Lower leg skin (tissue), 4 donors: Measurements from ENCODE around the gene EXOC5. TPM values are rescaled to one million over a fixed set of nuclear protein-coding genes. Genes with fewer than 3 reads are reported as not detected.

Experiments used
- DNase-seq, 2 donors: peaks; one replicate each; pipeline ENCODE4 v3.0.0-alpha.2; 2019; ENCODE audit warnings: low spot score in 2 of 2
- H3K4me3 ChIP-seq: fragments of 200-600 bp; sonication (generic); 2 replicates; pipeline ENCODE4 v1.5.1; 2017; ENCODE audit warnings: mild to moderate bottlenecking, low read depth; ENCODE audit not compliant: poor library complexity, severe bottlenecking
- CTCF ChIP-seq, 3 donors: fragments of 450-650 bp; IDR thresholded peaks; one replicate each; pipeline ENCODE4 v1.5.1; 2016; ENCODE audit warnings: antibody characterized with exemption in 3 of 3, mild to moderate bottlenecking in 3 of 3, moderate library complexity in 2 of 3
- POLR2A ChIP-seq, 2 donors: fragments of 450-650 bp; IDR thresholded peaks; one replicate each; pipeline ENCODE4 v1.6.1; 2016 to 2017; ENCODE audit warnings: antibody characterized with exemption in 2 of 2, mild to moderate bottlenecking in 1 of 2, moderate library complexity in 1 of 2
- WGBS, 2 donors: methylation state at CpG; one replicate each; pipeline ENCODE4 v1.1.5; 2018; 5-methylcytosine and 5-hydroxymethylcytosine counted together
- intact Hi-C: fragments of 100-400 bp; cut with DNase I; formaldehyde crosslinking; loops from one replicate; pipeline ENCODE4 v1.15.0; 2023; ENCODE audit warnings: low total_unique reads
- total RNA-seq, 4 donors: library from RNA; depleted of rRNA; stranded (reverse); fragments of >200 nt; gene quantifications; one replicate each; pipeline ENCODE4 v1.1.0, GENCODE V29; 2016

Gene EXOC5
- total RNA-seq, 4 donors from 2014 or later: 25.1 to 38.9 (median 33.7) TPM

- TF ChIP-seq CTCF (IDR thresholded peaks at IDR 0.05): no peak
- no peak for TF ChIP-seq POLR2A (IDR thresholded peaks at IDR 0.05)
- intact Hi-C loops: no loop called here
- H3K4me3 ChIP-seq: no peak overlapping the region
- 86 to 89% methylated on average over 5 of the region's 5 CpGs for WGBS, 2 donors
- DNase-seq: no peak
Observed at GRCh38 chr14:57290751-57291150, 22.0 kb upstream of the EXOC5 start.

DNA sequence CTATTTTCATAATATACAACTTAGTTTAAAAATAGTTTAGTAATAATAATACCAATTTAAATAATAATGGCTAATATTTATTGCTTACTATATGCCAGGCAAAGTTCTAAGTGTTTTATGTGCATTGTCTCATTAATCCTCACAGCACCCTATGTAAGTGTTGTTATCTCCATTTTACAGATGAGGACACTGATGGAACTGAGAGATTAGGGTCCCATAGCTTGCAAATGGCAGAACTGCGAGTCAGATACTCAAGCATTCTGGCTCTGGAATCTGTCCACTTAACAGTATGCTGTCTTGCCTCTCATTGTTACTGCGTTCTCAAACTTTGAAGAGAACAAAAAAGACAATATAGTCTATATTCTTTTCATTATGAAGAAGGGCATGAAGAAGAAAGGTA, 19.0 kb upstream of the EXOC5 start:
- no peak overlapping the region for H3K4me3 ChIP-seq
- intact Hi-C loops: no loop called here
- WGBS, 2 donors: 87 to 89% methylated on average over 2 of the region's 2 CpGs
- no peak for DNase-seq
- TF ChIP-seq POLR2A (IDR thresholded peaks at IDR 0.05) (no peak), CTCF (IDR thresholded peaks at IDR 0.05) (no peak)

DNA sequence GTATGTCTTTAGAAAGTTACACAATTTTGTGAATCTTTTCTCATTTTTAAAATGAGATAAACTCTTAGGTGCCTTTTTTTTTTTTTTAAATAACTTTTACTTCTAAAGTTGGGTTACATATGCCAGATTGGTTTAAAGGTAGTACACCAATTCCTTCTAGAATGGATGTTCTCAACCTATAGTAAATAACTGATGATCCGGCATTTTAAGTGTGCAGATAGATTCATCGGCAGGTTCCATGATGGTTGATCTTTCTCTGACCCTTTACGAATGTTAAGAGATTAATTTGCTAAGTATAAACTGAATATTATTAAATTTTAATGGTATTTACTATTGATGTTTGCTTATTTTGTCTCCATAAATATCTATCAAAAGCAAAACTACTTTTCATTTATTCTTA, 8.4 kb upstream of the EXOC5 start:
- 97% methylated on average over 3 of the region's 3 CpGs for WGBS, 2 donors
- no peak overlapping the region for H3K4me3 ChIP-seq
- no peak for DNase-seq
- intact Hi-C loops: no loop called here
- TF ChIP-seq POLR2A (IDR thresholded peaks at IDR 0.05) (no peak), CTCF (IDR thresholded peaks at IDR 0.05) (no peak)

GRCh38 chr14:57275023-57275664, 6.4 kb upstream of the EXOC5 start:
- intact Hi-C loops: no loop called here
- H3K4me3 ChIP-seq: no peak overlapping the region
- no peak for DNase-seq
- TF ChIP-seq POLR2A (IDR thresholded peaks at IDR 0.05): no peak
- no peak for TF ChIP-seq CTCF (IDR thresholded peaks at IDR 0.05)
- 93 to 94% methylated on average over 2 of the region's 2 CpGs for WGBS, 2 donors

GRCh38 chr14:57274551-57274950, 5.8 kb upstream of the EXOC5 start:
- no peak for DNase-seq
- intact Hi-C loops: no loop called here
- WGBS, 2 donors: 88 to 95% methylated on average over 2 of the region's 2 CpGs
- H3K4me3 ChIP-seq: no peak overlapping the region
- TF ChIP-seq POLR2A (IDR thresholded peaks at IDR 0.05) (no peak), CTCF (IDR thresholded peaks at IDR 0.05) (no peak)

DNA sequence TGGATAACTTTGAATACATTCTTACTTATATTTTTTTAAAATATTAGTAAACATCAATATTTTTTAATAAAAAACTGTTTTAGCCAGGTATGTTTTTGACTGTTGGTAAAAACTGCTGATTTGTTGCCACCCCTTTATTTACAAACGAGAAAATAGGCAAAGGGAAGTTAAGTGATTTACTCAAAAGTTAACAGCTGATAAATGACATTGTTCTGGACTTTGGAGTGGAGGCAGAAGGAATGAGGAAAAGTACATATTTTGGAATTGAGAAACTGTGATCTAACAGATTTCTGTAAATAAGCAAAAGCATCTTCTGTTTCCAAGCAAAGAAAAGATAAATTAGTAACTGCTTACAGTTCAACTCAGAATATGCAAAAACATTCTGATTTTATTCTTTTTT, 4.5 kb upstream of the EXOC5 start:
- DNase-seq: no peak
- intact Hi-C loops: no loop called here
- no peak for TF ChIP-seq CTCF (IDR thresholded peaks at IDR 0.05)
- no peak for TF ChIP-seq POLR2A (IDR thresholded peaks at IDR 0.05)
- H3K4me3 ChIP-seq: no peak overlapping the region
- 93 to 94% methylated on average over 1 of the region's 1 CpG for WGBS, 2 donors
